ENCODE results near the gene ECM2.

The ECM2 gene

GRCh38 chr9:92467041-92467440 lies 68.7 kb downstream of the ECM2 start:
- no peak for DNase-seq (ENCODE audit: low read depth)

- no peak for DNase-seq (ENCODE audit: low read depth)
These were observed 71.8 kb downstream of the ECM2 start for GRCh38 chr9:92463984-92464383.

GRCh38 chr9:92463387-92463786 lies 72.4 kb downstream of the ECM2 start:
- DNase-seq (ENCODE audit: low read depth) = no peak

- DNase-seq (ENCODE audit: low read depth) = no peak
These were observed 78.2 kb downstream of the ECM2 start for GRCh38 chr9:92457576-92457975.

- no peak for DNase-seq (ENCODE audit: low read depth)
These were observed 80.6 kb downstream of the ECM2 start for GRCh38 chr9:92455217-92455616.

GRCh38 chr9:92446536-92446935 lies 89.3 kb downstream of the ECM2 start:
- DNase-seq (ENCODE audit: low read depth) = no peak

All from stimulated activated CD8-positive, alpha-beta memory T cell treated with anti-CD3 and anti-CD28 coated beads, Interleukin-12 subunit alpha, Interleukin-12 subunit beta, amount 100 ng/mL, for 4 hours (primary cell).